Left renal cortex interstitium (tissue), 4 donors: ENCODE results near the gene APCDD1L. TPM values are rescaled to one million over a fixed set of nuclear protein-coding genes. Genes with fewer than 3 reads are reported as not detected.
"Not testable (repeated sequence)": the region's sequence is repeated elsewhere in the genome, so short reads cannot be mapped to it uniquely, and the experiment has no call there.

Experiments
- DNase-seq, 4 donors: peaks; one replicate each; pipeline ENCODE4 v3.0.0-alpha.2; 2013; ENCODE audit warnings: low read depth in 4 of 4, low spot score in 2 of 4, missing footprints in 1 of 4
- polyA plus RNA-seq, 4 donors: library from polyadenylated mRNA; unstranded; fragments of 120-200 nt; gene quantifications; one replicate each; pipeline ENCODE4 v1.2.1, GENCODE V29; 2013; ENCODE audit not compliant: insufficient read length in 4 of 4

APCDD1L gene
- polyA plus RNA-seq, 4 donors: 11.3 to 19.5 (median 13.7) TPM

GRCh38 chr20:58545565-58546415 is 30.6 kb upstream of the APCDD1L start:
- no peak for DNase-seq

- no peak for DNase-seq
Observed at GRCh38 chr20:58544891-58545290, 29.7 kb upstream of the APCDD1L start.

- DNase-seq: no peak
Observed at GRCh38 chr20:58544286-58544685, 29.1 kb upstream of the APCDD1L start.

GRCh38 chr20:58543274-58543673 is 28.1 kb upstream of the APCDD1L start:
- DNase-seq: no peak

GRCh38 chr20:58542411-58543095 is 27.4 kb upstream of the APCDD1L start:
- DNase-seq: no peak

GRCh38 chr20:58542034-58542410 is 26.8 kb upstream of the APCDD1L start:
- DNase-seq: not testable (repeated sequence)

GRCh38 chr20:58538752-58539151 is 23.6 kb upstream of the APCDD1L start:
- no peak for DNase-seq

GRCh38 chr20:58537831-58538230 is 22.6 kb upstream of the APCDD1L start:
- no peak for DNase-seq

GRCh38 chr20:58536289-58536688 is 21.1 kb upstream of the APCDD1L start:
- DNase-seq: no peak

GRCh38 chr20:58531657-58532056 is 16.5 kb upstream of the APCDD1L start:
- DNase-seq: no peak

GRCh38 chr20:58531063-58531462 is 15.9 kb upstream of the APCDD1L start:
- no peak for DNase-seq

GRCh38 chr20:58528412-58528811 is 13.2 kb upstream of the APCDD1L start:
- DNase-seq: no peak

- DNase-seq: no peak
Observed at GRCh38 chr20:58526411-58526810, 11.2 kb upstream of the APCDD1L start.

- no peak for DNase-seq
Observed at GRCh38 chr20:58524814-58525213, 9.6 kb upstream of the APCDD1L start.

- no peak for DNase-seq
Observed at GRCh38 chr20:58523971-58524315, 8.7 kb upstream of the APCDD1L start.

GRCh38 chr20:58523072-58523970 is 8.1 kb upstream of the APCDD1L start:
- DNase-seq: no peak

GRCh38 chr20:58522666-58523065 is 7.5 kb upstream of the APCDD1L start:
- DNase-seq: no peak

GRCh38 chr20:58521763-58522162 is 6.6 kb upstream of the APCDD1L start:
- no peak for DNase-seq

- no peak for DNase-seq
Observed at GRCh38 chr20:58519940-58520712, 4.9 kb upstream of the APCDD1L start.

GRCh38 chr20:58518896-58519593 is 3.8 kb upstream of the APCDD1L start:
- DNase-seq: no peak
